ENCODE measurements around the gene CGB2. TPM values are rescaled to one million over a fixed set of nuclear protein-coding genes. Genes with fewer than 3 reads are reported as not detected.
"Not testable (repeated sequence)": the region's sequence is repeated elsewhere in the genome, so short reads cannot be mapped to it uniquely, and the experiment has no call there.

Gene CGB2
- polyA plus RNA-seq (ENCODE audit: insufficient read length in 4 of 4) = under 1 TPM in 1 of 4 donors, not detected in 3; 0.35 TPM

DNA sequence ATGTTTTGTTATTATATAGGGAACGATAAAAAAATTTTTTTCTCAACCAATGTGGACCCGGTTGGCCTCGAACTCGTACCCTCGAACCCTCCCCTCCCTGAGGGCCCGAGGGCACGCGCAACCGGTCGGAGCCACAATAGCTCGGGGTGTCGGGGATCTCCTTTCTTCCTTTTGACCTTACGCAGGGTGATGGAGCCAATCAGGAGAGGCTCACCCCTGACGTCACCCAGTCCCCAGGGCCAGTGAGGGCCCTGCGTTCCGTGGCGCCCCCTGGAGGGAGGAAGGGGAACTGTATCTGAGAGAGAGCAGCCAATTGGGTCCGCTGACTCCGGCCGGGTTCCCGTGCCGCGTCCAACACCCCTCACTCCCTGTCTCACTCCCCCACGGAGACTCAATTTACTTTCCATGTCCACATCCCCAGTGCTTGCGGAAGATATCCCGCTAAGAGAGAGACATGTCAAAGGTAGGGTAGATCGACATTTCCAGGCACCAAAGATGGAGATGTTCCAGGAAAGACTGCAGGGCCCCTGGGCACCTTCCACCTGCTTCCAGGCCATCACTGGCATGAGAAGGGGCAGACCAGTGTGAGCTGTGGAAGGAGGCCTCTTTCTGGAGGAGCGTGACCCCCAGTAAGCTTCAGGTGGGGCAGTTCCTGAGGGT is at the start of gene CGB2:
Gene CGB2, plus strand, starts transcription at position 249 of the 660 bp plus-strand sequence. Its CDS starts 206 bp downstream, at position 455.
- DNase-seq (ENCODE audit: low read depth in 4 of 4, low spot score in 3 of 4) = not testable (repeated sequence)

DNA sequence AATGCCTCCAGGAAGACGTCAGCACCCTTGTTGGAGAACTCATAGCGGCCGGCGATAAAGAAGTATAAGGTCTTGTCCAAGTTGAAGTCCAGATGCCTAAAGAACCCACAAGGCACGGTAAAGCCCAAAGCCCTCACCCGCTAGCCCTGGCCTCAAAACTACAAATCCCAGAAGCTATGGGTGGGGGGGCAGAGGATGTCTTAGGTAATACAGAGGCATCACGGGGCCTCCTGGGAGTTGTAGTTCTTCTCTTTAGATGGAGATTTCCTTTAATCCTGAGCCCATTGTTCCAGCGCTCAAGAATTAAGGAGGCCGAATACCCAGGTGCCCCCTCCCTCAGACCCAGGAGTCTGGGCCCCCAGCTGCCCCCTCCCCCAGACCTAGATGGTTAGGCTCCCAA is 49.4 kb upstream of the CGB2 start:
- DNase-seq (ENCODE audit: low read depth in 4 of 4, low spot score in 3 of 4) = no peak

DNA sequence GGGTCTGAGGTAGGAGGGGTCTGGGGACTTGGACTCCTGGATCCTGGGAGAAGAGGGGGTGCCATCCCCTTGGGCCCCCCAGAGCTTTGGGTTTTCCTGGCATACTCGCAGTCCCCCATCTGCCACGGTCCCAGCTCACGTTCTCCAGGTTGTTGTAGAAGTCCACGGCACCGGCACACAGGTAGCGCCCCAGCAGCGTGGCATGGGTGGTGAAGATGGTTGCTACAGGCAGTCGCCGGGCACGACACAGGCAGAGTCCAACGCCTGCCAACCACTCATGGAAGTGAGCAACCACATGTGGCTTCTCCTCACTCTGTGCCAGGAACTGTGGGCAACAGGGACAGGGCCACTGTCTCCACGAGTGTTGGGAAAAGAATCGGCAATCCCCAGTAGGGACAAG is 46.0 kb upstream of the CGB2 start:
- DNase-seq (ENCODE audit: low read depth in 4 of 4, low spot score in 3 of 4) = no peak

DNA sequence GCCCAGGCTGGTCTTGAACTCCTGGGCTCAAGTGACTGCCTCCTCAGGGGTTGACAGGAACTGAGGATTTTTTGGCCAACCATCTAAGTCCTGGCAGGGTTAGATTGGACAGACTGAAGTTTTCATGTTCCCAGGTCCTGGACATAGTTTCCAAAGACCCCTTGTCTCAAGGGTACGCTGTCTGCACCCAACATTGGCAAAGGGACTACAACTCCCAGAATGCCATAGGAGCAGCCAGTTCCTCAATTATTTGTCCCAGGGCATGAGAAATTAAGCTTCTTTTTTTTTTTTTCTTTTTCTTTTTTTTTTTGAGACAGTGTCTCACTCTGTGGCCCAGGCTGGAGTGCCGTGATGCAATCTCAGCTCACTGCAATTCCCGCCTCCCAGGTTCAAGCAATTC is 45.5 kb upstream of the CGB2 start:
- DNase-seq (ENCODE audit: low read depth in 4 of 4, low spot score in 3 of 4) = no peak

DNA sequence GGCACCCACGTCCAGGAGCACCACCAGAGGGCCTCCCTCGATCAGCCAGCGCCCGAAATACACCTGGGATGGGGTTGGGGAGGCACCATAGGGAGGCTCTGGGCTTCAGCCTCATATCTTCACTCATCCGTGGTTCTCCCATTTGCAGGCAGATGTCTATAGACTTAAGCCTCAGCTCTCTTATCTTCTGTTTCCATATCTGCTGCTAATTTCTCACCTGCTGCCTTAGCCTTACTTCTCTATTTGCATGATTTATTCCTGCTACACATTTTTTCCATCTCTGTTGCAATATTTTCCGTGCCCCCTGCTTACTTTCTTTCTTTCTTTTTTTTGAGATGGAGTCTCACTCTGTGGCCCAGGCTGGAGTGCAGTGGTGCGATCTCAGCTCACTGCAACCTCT is 44.4 kb upstream of the CGB2 start:
- DNase-seq (ENCODE audit: low read depth in 4 of 4, low spot score in 3 of 4) = no peak

DNA sequence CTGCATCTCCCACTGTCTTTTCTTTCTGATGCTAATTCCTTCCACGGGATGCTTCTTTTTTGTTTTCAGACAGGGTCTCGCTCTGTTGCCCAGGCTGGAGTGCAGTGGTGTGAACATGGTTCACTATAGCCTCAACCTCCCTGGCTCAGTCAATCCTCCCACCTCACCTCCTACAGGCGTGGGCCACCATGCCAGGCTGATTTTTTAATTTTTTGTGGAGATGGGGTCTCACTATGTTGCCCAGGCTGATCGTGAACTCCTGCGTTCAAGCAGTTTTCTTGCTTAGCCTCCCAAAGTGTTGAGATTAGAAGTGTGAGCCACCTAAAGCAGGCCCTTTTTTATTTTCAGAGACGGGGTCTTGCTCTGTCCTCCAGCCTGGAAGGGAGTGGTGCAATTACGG is 43.4 kb upstream of the CGB2 start:
- DNase-seq (ENCODE audit: low read depth in 4 of 4, low spot score in 3 of 4) = no peak

DNA sequence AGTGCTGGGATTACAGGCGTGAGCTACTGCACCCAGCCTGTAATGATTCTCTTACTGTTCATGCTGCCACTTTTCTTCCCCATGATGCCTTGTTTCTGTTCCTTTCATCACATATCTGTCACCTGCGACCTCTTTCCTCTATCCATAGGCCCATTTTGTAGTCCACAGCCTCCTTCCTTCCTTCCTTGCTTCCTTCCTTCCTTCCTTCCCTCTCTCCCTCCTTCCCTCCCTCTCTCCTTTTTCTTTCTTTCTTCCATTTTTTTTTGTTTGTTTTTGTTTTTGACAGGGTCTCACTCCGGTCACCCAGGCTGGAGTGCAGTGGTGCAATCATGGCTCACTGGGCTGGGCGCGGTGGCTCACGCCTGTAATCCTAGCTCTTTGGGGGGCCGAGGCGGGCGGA is 42.8 kb upstream of the CGB2 start:
- no peak for DNase-seq (ENCODE audit: low read depth in 4 of 4, low spot score in 3 of 4)

DNA sequence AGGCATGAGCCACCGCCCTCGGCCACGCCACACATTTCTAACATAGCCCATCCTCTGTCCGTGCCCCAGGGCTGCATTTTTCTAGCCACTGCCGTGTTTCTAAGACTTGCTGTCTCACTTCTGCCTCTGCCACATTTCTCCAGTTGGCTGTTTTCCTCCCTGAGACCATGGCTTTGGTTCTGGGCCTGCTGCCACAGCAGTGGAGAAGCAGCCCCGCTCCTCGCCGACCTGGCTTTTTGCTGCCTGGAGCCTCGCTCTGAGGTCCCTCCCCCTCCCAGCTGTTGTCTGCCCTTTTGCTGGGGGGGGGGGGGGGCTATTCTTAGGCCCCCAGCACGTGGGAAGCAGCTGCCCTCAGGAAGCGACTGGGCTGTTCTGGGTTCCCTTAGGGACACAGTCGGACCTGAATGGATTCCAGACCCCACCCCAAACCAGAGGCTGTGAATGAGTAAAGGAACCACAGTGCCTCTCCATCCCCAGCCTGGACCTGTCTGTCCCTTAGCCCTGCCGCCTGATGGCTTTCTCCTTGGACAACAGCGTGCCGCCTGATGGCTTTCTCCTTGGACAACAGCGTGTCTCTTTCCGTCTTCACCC is 41.9 kb upstream of the CGB2 start:
- DNase-seq (ENCODE audit: low read depth in 4 of 4, low spot score in 3 of 4) = no peak

DNA sequence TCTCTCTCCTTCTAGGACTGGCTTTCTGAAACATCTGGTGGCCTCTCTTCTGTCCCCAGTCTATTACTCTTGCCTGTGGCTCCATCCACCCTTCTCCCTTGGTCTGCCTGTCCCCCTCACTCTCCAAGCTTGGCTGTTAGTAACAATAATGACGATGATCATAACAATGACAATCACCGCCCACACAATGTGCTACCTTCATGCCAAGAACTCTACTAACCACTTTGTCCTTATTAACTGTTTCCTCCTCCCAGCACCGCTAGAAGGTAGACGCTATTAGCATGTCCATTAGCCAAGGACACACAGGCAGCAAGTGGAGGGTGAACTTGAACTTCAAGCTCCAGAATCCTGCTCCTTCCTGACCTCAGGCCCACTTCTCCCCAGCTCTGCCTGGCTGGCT is 41.3 kb upstream of the CGB2 start:
- no peak for DNase-seq (ENCODE audit: low read depth in 4 of 4, low spot score in 3 of 4)

DNA sequence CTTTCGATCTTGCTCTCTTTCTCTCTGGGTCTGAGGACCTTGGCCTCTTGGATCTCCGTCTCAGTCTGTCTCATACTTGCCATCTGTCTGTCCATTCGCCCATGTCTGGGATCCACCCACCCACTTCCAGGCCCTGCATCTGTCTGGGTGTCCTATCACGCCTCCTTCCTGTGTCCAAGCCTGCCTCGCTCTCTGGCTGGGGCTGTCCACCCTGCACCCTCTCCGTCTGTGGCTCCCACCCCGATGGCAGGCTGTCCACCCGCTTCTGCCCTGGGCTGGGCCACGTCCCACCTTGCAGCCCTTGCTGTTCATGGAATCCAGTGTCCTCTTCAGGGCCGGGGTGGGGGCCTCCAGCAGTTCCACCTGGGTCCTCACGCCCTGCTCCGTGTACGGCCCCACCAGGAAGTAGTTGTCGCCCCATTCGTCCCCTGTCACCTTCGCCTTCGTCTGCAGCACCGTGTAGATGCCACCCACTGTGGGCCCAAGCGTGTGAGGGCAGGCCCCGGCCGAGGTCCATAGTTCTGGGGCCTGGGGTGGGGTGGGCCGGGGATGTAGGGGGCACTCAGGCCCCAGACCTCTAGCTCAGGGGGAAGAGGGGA is 40.6 kb upstream of the CGB2 start:
- no peak for DNase-seq (ENCODE audit: low read depth in 4 of 4, low spot score in 3 of 4)

DNA sequence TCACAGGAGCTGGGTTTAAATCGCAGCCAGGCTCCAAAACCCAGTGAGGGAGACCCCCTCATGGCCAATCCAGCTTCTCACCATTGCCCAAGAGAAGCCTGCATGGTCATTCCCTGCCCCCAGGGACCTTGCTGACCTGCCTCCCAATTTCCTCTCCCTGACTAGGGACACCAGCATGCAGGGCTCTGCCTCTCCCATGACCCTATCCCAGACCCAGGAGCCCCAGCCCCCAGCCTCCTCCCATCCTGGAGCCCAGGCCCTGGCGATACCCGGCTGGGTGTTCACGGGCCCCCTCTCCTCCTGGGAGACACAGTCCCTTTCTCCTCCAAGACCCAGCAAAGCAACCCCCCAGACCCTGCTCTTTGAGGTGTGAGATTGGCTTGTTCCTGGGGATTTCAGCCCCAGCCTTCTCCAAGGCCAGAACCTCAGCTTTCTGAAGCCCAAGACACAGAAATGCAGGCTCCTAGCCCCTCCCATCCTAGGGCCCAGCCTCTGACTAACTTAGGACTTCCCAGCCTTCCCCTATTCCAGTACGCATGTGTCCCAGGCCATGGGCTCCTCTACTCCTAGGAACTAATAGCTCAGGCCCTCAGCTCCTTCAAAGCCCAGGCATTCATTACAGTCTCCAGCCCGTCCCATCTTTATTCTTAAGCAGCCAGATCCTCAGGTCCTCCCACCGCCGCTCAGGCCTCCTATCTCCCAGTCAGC is 39.7 kb upstream of the CGB2 start:
- peak in 2 of 4 donors; percentile 31 to 53 for DNase-seq (ENCODE audit: low read depth in 4 of 4, low spot score in 3 of 4)

DNA sequence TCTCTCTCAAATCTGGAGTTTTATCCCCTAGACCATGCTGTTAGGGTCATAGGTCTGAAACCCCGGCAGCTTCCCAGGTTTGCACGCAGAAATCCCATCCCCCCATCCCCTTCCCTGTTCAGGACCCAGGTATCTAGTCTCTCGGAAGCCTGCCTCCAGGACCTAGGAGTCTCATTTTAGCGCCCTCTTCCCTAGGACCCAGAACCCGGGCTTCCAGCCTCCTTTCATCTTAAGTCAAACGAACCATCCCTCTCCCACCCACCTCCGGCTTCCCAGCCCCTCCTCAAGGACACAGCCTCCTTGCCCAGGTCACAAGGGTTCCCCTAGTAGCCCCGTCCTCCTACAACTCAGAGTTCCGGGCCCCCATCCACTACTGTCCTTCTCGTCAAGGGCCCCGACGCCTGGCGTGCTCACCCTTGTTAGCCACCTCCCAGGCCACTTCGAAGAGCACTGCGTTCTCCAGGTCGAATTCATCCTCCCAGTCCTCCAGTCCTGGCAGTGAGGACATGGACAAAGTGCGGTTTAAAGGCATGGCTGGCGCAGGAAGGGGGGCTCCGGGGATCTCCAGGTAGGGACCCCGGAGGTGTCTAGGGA is 39.0 kb upstream of the CGB2 start:
- DNase-seq (ENCODE audit: low read depth in 4 of 4, low spot score in 3 of 4) = no peak

DNA sequence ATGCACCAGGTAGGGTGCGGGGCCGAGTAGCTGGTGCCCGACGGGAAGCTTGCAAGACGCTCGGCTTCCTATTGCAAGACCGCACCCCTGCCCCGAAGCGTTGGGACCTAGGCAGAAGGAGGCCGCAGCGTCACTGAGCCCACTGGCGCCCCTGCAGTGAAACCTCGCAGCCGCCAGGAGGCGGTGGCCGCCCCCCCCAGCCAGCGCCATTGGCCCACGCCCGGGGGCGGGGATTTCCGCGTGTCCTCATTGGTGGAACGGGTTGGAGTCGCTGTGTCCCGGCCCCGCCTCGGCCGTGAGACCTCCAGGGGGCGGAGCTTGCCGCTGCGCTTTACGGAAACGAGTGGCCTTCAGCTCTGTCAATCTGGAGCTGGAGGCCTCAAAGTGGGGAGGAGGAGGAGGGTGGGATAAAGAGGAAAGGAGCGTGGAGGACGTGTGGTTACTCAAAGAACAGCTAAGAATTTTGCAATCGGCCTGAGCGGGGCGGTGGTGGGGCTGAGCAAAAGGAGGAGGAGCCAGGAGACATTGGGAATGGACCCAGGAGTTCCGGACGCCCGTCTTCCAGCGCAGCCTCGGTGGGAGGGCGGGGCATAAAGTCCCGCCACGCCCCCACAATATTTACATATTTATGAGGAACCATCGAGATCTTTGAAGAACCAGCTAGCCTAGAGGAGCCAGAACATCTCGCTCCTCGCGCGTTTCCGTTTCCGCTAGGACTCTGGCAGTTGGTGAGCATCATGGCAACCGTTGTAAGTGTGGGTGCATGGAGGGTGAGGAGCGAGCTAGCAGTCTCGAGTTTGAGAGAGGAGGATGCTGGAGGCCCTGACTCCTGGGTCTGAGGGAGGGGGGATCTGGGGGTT is 38.3 kb upstream of the CGB2 start, which contains the start of the genes GYS1 and RUVBL2:
Gene GYS1, minus strand, starts transcription at position 135 of the 860 bp plus-strand sequence. CDS start 197 bp downstream, outside the sequence.
Gene RUVBL2, plus strand, starts transcription at position 713 of the 860 bp plus-strand sequence. Its CDS starts 25 bp downstream, at position 738.
- peak; percentile 98 to 99 (median 99) for DNase-seq (ENCODE audit: low read depth in 4 of 4, low spot score in 3 of 4)

DNA sequence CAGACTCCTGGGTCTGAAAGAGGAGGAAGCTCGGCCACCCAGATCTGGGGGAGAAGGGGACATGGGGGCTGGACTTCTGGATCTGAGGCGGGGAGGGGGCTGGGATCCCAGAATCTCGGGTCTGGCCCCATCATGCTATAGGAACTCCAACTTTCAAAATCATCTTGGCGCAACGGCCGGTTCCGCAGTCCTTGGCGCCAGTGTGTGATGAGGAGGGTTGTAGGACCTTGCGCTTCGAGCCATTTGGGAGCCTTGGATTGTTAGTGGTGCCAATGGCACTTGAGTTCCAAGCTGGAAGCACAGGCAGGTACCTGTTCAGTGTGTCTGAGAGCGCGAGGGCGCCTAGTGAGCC is 37.7 kb upstream of the CGB2 start:
- no peak for DNase-seq (ENCODE audit: low read depth in 4 of 4, low spot score in 3 of 4)

DNA sequence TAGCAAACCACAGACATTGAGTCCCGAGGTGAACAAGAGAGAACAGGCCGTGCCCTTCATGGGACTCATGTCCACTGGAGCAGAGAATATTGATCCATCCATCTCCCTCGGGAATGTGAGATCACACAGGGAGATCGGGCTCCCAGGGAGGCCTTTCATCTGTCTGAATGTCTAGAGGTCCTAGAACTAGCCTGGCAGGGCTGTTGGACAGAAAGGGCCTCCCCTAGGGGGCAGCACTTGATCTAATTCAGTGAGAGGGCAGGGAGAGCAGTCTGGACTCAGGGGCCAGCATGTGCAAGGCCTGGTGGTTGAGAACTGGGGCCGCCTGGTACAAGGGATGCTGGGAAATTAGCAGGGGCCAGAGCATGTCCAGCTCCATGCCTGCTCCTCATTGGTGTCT is 33.7 kb upstream of the CGB2 start:
- no peak for DNase-seq (ENCODE audit: low read depth in 4 of 4, low spot score in 3 of 4)

DNA sequence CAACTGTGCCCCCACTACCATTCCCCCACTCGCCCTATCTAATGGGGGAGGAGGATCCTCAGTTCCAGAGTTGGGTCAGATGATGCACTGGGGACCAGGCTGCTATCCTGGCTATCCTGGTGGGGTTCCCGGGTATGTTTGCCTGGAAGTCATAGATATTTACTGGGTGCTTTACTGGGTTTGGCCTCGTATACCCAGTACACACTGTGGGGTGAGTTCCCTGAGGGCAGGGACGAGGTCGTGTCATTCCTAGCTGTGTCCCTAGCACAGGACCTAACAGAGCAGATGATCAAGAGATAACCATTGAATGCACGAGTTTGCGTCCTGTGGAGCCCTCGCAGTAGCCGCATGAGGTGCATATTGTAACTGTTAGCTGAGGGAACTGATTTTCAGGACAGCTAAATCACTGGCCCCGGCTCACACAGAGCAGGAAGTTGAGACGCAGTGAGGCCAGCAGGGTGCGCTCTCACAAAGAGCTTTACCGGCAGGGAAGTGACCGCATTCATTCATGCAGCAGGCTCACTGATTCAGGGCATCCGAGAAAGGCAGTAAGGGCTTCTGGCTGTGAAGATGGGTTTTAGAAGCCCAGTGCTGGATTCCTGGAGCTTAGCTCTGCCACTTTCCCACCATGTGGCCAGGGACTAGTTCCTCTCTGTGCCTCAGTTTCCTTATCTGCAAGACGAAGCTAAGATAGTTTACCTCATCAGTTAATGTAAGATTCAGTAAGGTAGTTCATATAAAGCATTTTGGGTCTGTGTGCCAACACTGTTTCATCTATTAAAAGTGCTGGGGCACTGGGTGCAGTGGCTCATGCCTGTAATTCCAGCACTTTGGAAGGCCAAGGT is 32.0 kb upstream of the CGB2 start:
- no peak for DNase-seq (ENCODE audit: low read depth in 4 of 4, low spot score in 3 of 4)

DNA sequence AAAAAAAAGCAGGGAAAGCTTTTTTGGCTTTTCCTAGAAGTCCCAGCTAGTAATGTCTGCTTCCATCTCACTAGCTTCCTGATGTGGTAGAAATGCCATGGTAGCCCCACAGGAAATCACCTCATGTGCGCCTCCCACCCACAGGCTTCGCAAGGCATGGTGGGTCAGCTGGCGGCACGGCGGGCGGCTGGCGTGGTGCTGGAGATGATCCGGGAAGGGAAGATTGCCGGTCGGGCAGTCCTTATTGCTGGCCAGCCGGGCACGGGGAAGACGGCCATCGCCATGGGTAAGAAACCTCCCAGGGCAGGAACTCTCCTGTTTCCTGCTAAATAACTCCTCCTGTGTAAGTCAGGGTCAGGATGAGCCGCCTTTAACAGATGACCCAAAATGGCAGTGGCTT is 27.6 kb upstream of the CGB2 start:
- DNase-seq (ENCODE audit: low read depth in 4 of 4, low spot score in 3 of 4) = no peak

DNA sequence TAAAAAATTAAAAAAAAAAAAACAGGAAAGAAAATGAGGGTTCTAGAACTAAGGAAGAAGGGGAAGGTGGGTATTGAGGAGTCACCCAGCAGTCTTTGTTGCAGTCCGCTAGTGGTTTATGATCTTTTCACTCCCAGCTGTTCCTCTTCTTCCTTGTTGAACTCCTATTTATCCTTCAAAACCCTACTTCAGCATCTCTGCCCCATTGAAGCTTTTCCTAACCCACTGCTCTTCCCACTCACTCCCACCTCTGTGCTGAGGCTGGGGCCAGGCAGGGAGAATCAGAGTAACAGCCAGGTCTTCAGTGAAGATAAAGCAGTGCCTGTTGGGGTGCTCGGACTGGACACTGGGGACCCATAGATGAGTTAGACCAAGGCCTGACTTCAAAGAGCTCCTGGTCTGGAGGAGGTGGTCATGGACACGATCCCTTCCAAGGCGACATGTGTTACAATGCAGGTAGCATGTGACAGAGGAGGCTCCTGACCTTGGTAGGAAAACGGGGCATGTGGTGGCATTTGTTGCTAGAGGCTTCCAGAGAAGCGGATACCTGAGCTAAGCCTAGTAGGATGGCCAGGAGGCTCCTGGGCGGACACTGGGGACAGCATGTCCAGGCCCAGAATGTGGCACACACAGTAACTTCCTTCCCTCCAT is 26.6 kb upstream of the CGB2 start:
- no peak for DNase-seq (ENCODE audit: low read depth in 4 of 4, low spot score in 3 of 4)

DNA sequence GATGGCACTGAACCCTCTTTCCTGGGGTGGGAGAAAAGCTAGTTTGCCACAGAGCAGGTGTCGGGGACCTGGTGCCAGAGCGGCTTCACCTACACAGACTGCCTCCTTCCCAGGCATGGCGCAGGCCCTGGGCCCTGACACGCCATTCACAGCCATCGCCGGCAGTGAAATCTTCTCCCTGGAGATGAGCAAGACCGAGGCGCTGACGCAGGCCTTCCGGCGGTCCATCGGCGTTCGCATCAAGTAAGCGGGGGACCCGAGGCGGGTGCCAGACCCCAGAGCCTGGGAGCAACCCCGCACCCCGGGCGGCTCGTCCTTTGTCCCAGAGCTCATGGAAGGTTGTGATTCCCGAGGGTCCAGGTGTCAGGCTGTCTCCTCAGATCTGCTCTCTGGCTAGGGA is 24.8 kb upstream of the CGB2 start:
- no peak for DNase-seq (ENCODE audit: low read depth in 4 of 4, low spot score in 3 of 4)
